GM06990 (cell line): ENCODE measurements around the gene PRELID1.

Source experiments
- DNase-seq: peaks from one replicate; pipeline ENCODE4 v3.0.0-alpha.2; 2011; ENCODE audit not compliant: insufficient read length; ENCODE audit errors: extremely low read depth
- H3K27me3 ChIP-seq: replicated peaks from 2 replicates; pipeline ENCODE4 v1.6.0; 2011; ENCODE audit warnings: low read length; ENCODE audit not compliant: control insufficient read depth, insufficient read depth
- H3K36me3 ChIP-seq: 2 replicates; pipeline ENCODE4 v1.5.1; 2011; ENCODE audit warnings: low read length; ENCODE audit not compliant: control insufficient read depth, insufficient read depth
- H3K4me3 ChIP-seq: replicated peaks from 2 replicates; pipeline ENCODE4 v1.5.1; 2011; ENCODE audit warnings: low read depth, mild to moderate bottlenecking, control low read depth, low read length
- TF ChIP-seq, protein P1 (sequence below): IDR thresholded peaks from 2 replicates; pipeline ENCODE4 v1.5.1; 2011; ENCODE audit warnings: low read length, control low read depth, mild to moderate bottlenecking, inconsistent platforms; ENCODE audit not compliant: insufficient read depth, poor library complexity, severe bottlenecking

The PRELID1 gene

DNA sequence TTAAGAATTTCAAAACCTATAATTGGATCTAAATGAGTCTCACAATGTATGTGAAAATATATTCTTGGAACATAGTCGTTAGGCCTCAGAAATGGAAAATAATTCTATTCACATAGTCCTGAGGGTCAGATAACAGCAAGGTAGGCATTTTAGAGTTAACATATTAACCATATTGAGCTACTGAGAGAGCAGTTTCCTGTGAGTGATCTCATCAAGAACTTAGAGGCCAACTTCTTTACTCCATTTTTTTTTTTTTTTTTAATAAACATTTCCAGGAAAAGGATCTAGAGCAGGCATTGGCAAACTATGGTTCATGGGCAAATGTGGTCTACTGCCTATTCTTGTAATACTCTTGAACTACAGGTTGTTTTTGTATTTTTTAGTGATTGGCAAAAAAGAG lies 26.7 kb upstream of the PRELID1 start:
- TF ChIP-seq, protein P1, sequence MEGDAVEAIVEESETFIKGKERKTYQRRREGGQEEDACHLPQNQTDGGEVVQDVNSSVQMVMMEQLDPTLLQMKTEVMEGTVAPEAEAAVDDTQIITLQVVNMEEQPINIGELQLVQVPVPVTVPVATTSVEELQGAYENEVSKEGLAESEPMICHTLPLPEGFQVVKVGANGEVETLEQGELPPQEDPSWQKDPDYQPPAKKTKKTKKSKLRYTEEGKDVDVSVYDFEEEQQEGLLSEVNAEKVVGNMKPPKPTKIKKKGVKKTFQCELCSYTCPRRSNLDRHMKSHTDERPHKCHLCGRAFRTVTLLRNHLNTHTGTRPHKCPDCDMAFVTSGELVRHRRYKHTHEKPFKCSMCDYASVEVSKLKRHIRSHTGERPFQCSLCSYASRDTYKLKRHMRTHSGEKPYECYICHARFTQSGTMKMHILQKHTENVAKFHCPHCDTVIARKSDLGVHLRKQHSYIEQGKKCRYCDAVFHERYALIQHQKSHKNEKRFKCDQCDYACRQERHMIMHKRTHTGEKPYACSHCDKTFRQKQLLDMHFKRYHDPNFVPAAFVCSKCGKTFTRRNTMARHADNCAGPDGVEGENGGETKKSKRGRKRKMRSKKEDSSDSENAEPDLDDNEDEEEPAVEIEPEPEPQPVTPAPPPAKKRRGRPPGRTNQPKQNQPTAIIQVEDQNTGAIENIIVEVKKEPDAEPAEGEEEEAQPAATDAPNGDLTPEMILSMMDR, result no peak
- Histone ChIP-seq H3K36me3 (peaks cover 12% of the 10 kb centered on the region), H3K4me3 (no peak overlapping the region), H3K27me3 (no peaks in the 10 kb centered on the region)
- DNase-seq, result no peak

DNA sequence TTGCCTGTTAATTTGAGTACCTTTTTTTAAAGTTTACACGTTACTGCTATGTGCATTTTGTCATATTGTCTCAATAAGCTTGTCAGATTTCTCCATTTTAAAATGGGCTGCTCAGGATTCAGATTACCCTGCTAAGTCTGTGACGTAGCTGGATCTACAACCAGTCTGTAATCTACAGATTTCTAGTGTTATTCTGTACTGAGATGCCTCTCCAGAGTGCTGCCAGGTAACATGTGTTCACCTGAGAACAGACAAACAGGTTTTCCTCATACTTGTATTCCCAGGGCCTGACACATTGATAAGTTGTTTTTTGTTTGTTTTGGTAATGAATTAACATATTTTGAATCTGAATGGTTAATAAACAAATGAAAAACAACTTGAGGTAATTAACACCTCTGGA lies 15.4 kb upstream of the PRELID1 start:
- TF ChIP-seq, protein P1, result no peak
- no peak for DNase-seq
- Histone ChIP-seq H3K4me3 (no peak overlapping the region), H3K27me3 (no peaks in the 10 kb centered on the region), H3K36me3 (peaks cover 19% of the 10 kb centered on the region)

DNA sequence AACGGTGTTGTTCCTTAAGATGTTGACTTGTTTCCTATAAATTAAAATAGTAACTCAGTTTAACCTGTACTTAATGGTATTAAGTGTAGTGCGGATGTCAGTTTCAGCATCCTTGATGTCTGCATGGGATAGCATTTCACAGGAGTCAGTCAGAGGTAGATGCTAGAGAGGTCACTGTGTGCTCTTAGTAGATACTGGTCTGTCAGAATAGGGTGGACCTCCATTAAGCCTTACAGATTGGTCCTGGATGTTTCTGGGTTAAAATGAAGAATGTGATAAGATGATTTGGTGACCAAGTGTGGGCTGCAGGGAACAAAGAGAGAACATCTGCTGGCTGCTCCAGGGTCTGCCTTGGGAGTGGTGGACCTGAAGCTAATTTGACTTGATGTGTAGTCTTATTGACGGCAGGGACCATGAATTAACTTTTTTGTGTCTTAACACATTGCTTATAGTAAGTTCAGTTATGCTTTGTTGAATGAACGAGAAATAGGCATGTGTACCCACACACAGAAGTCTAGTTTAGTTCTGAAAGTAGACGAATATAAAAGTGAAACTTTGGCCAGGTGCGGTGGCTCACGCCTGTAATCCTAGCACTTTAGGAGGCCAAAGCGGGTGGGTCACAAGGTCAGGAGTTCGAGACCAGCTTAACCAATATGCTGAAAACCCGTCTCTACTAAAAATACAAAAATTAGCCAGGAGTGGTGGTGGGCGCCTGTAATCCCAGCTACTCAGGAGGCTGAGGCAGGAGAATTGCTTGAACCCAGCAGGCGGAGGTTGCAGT lies 12.6 kb upstream of the PRELID1 start:
- no peaks in the 10 kb centered on the region for H3K27me3 ChIP-seq
- TF ChIP-seq, protein P1, result no peak
- peak; percentile 67 for DNase-seq
- H3K4me3 ChIP-seq, result no peak overlapping the region
- H3K36me3 ChIP-seq, result peaks cover 33% of the 10 kb centered on the region

DNA sequence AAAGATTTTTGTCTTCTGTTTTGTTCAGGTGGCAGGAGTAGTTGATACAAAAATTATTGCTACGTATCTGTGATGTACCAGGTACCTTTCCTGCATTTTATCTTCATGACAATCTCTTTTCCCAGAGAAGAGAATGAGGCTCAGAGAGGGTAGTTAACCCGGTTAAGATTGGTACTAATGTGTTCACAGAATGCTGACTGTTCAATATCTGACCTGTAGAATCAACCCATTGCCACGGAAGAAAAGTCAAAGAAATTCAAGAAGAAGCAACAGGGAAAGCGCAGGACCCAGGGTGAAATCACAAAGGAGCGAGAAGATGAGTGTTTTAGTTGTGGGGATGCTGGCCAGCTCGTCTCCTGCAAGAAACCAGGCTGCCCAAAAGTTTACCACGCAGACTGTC lies 11.9 kb upstream of the PRELID1 start:
- no peaks in the 10 kb centered on the region for H3K27me3 ChIP-seq
- no peak for DNase-seq
- TF ChIP-seq, protein P1, result no peak
- no peak overlapping the region for H3K4me3 ChIP-seq
- H3K36me3 ChIP-seq, result peaks cover 38% of the 10 kb centered on the region

DNA sequence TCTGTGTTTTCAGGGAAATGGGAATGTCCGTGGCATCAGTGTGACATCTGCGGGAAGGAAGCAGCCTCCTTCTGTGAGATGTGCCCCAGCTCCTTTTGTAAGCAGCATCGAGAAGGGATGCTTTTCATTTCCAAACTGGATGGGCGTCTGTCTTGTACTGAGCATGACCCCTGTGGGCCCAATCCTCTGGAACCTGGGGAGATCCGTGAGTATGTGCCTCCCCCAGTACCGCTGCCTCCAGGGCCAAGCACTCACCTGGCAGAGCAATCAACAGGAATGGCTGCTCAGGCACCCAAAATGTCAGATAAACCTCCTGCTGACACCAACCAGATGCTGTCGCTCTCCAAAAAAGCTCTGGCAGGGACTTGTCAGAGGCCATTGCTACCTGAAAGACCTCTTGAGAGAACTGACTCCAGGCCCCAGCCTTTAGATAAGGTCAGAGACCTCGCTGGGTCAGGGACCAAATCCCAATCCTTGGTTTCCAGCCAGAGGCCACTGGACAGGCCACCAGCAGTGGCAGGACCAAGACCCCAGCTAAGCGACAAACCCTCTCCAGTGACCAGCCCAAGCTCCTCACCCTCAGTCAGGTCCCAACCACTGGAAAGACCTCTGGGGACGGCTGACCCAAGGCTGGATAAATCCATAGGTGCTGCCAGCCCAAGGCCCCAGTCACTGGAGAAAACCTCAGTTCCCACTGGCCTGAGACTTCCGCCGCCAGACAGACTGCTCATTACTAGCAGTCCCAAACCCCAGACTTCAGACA lies 9.6 kb upstream of the PRELID1 start:
- DNase-seq, result no peak
- TF ChIP-seq, protein P1, result no peak
- peaks cover 38% of the 10 kb centered on the region for H3K36me3 ChIP-seq
- H3K27me3 ChIP-seq, result no peaks in the 10 kb centered on the region
- H3K4me3 ChIP-seq, result no peak overlapping the region
